Measurements from ENCODE around the gene FAM170B. TPM values are rescaled to one million over a fixed set of nuclear protein-coding genes. Genes with fewer than 3 reads are reported as not detected.

Gene FAM170B
- total RNA-seq, 4 donors from 2014 or later, result not detected

GRCh38 chr10:49099046-49099445 is 34.8 kb downstream of the FAM170B start:
- no peaks in the 10 kb centered on the region for H3K9me3 ChIP-seq
- H3K4me3 ChIP-seq, result no peak overlapping the region
- WGBS, 2 donors, result 83 to 88% methylated on average over 8 of the region's 8 CpGs
- peaks cover 0 to 6% (median 0%) of the 10 kb centered on the region in 3 donors for H3K4me1 ChIP-seq
- no peaks in the 10 kb centered on the region for H3K36me3 ChIP-seq
- intact Hi-C loops (cut with DNase I), result no loop called here
- no peaks in the 10 kb centered on the region for H3K27me3 ChIP-seq
- no peak overlapping the region for H3K27ac ChIP-seq
- TF ChIP-seq, protein P1, sequence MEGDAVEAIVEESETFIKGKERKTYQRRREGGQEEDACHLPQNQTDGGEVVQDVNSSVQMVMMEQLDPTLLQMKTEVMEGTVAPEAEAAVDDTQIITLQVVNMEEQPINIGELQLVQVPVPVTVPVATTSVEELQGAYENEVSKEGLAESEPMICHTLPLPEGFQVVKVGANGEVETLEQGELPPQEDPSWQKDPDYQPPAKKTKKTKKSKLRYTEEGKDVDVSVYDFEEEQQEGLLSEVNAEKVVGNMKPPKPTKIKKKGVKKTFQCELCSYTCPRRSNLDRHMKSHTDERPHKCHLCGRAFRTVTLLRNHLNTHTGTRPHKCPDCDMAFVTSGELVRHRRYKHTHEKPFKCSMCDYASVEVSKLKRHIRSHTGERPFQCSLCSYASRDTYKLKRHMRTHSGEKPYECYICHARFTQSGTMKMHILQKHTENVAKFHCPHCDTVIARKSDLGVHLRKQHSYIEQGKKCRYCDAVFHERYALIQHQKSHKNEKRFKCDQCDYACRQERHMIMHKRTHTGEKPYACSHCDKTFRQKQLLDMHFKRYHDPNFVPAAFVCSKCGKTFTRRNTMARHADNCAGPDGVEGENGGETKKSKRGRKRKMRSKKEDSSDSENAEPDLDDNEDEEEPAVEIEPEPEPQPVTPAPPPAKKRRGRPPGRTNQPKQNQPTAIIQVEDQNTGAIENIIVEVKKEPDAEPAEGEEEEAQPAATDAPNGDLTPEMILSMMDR (IDR thresholded peaks at IDR 0.05), result no peak
- TF ChIP-seq POLR2A (IDR thresholded peaks at IDR 0.05), result no peak
- DNase-seq, result no peak

DNA sequence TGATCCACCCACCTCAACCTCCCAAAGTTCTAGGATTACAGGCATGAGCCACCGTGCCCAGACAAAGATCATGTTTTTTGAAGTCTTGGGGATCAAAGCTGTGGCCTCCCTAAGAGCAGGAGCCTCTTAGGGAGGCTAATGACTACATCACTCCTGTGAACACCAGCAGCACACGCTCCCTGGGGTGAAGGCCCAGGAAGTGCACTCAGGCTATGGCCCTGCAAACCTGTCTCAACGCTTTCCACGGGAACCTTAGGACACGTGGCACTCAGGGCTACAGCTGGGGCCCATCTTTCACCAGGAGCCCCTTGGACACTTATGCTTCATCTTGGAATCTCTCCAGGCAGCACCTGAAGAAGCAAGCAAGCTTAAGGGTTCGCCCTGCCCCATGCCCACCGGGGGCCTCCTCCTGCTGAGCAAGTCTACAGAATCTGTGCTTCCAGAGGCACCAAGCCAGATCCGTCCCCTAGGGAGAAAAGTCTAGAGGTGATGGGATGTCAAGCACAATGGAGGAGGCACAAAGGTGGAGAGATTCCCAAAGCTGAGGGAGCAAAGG is 36.9 kb downstream of the FAM170B start:
- TF ChIP-seq, protein P1 (IDR thresholded peaks at IDR 0.05), result no peak
- TF ChIP-seq POLR2A (IDR thresholded peaks at IDR 0.05), result no peak
- Histone ChIP-seq H3K4me3 (no peak overlapping the region), H3K27me3 (no peaks in the 10 kb centered on the region), H3K9me3 (no peaks in the 10 kb centered on the region), H3K4me1 (peaks cover 0 to 6% (median 0%) of the 10 kb centered on the region in 3 donors), H3K36me3 (no peaks in the 10 kb centered on the region), H3K27ac (no peak overlapping the region)
- intact Hi-C loops (cut with DNase I), result no loop called here
- WGBS, 2 donors, result 93 to 100% methylated on average over 5 to 6 of the region's 8 CpGs
- no peak for DNase-seq

GRCh38 chr10:49094646-49095045 is 39.2 kb downstream of the FAM170B start:
- peaks cover 0 to 23% (median 7%) of the 10 kb centered on the region in 3 donors for H3K4me1 ChIP-seq
- intact Hi-C loops (cut with DNase I), result no loop called here
- H3K36me3 ChIP-seq, result no peaks in the 10 kb centered on the region
- no peaks in the 10 kb centered on the region for H3K27me3 ChIP-seq
- no peaks in the 10 kb centered on the region for H3K9me3 ChIP-seq
- no peak overlapping the region for H3K27ac ChIP-seq
- TF ChIP-seq, protein P1 (IDR thresholded peaks at IDR 0.05), result no peak
- no peak for TF ChIP-seq POLR2A (IDR thresholded peaks at IDR 0.05)
- no peak for DNase-seq
- no peak overlapping the region for H3K4me3 ChIP-seq
- 54 to 60% methylated on average over 4 of the region's 4 CpGs for WGBS, 2 donors

DNA sequence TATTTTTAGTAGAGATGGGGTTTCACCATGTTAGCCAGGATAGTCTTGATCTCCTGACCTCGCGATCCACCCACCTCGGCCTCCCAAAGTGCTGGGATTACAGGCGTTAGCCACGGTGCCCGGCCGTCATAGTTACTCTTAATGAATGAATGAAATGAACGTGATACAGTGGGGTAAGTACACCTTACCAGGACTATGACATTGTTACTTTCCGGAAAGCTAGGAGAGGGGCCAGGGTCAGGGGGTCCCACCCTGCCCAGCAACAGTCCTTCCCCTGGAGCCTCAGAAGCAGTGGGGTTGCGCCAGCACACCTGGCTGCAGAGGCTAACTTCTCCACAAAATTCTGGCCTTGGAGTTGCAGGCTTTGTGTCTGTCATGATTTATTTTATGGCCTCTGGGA is 39.9 kb downstream of the FAM170B start:
- Histone ChIP-seq H3K27ac (no peak overlapping the region), H3K9me3 (no peaks in the 10 kb centered on the region), H3K27me3 (no peaks in the 10 kb centered on the region), H3K36me3 (no peaks in the 10 kb centered on the region), H3K4me1 (peaks cover 0 to 30% (median 11%) of the 10 kb centered on the region in 3 donors), H3K4me3 (no peak overlapping the region)
- WGBS, 2 donors, result 90 to 91% methylated on average over 9 to 10 of the region's 10 CpGs
- TF ChIP-seq POLR2A (IDR thresholded peaks at IDR 0.05), result no peak
- TF ChIP-seq, protein P1 (IDR thresholded peaks at IDR 0.05), result no peak
- intact Hi-C loops (cut with DNase I), result no loop called here
- DNase-seq, result no peak

DNA sequence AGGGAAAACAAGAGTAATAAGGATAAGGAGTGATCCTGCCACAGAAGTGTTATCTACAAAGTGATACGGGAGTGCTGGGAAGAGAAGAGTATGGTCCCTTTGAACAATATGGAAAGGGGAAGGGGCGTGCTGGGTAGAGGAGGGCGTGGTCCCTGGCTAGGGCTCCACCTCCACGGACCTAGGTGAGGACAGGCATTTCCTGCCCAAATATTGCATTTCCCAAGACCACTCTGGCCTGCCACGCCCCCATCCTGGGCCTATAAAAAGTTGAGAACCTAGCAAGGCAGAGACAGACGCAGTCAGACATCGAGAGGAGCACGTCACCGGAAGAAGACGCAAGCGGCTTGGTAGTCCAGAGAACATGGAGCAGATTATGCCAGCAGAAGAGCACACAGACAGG is 41.3 kb downstream of the FAM170B start:
- Histone ChIP-seq H3K9me3 (no peaks in the 10 kb centered on the region), H3K27me3 (no peaks in the 10 kb centered on the region), H3K4me1 (peaks cover 0 to 32% (median 11%) of the 10 kb centered on the region in 3 donors), H3K4me3 (no peak overlapping the region), H3K36me3 (no peaks in the 10 kb centered on the region), H3K27ac (no peak overlapping the region)
- intact Hi-C loops (cut with DNase I), result no loop called here
- TF ChIP-seq, protein P1 (IDR thresholded peaks at IDR 0.05), result no peak
- TF ChIP-seq POLR2A (IDR thresholded peaks at IDR 0.05), result no peak
- WGBS, 2 donors, result 89% methylated on average over 7 to 11 of the region's 11 CpGs
- DNase-seq, result no peak

All from esophagus squamous epithelium (tissue), 5 donors.